HG03103 (cell line): Measurements from ENCODE around the gene RUFY4.

ENCODE experiments used
- ATAC-seq: cut with Tn5 transposase; IDR thresholded peaks from one replicate; pipeline ENCODE4 v1.9.1; 2021; ENCODE audit warnings: low read depth; ENCODE audit not compliant: unreplicated experiment

RUFY4 gene

DNA sequence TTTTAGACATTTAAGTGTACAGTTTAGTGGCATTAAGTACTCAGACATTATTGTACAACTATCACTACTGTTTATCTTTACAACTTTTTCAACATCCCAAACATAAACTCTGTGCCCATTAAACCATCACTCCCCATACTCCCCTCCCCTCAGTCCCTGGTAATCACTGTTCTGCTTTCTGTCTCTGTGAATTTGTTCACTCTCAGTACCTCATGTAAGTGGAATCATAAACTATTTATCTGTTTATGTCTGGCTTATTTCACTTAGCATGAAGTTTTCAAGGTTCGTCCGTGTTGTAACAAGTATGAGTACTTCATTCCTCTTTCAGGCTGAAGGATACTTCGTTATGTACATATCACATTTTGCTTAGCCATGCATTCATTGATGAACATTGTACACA lies 9.8 kb upstream of the RUFY4 start:
- no peak for ATAC-seq

DNA sequence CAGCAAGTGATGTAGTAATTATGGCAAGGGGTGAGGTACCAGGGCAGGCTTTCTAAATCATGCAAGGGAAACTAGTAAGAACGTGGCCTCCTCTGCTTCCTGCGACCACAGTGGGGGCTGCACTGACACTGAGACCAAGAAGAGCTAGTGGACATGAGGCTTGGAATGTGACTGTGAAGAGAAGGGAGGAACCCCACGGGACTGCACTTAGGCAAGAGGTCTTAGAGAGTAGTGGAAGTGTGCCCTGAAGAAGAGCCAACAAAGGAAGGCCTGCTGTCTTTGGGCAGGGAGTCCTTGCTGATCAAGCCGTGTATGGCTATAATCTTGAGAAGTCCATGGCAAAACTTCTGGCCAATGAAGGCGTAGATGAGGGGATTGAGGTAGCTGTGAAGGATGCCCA lies 8.9 kb upstream of the RUFY4 start:
- no peak for ATAC-seq

DNA sequence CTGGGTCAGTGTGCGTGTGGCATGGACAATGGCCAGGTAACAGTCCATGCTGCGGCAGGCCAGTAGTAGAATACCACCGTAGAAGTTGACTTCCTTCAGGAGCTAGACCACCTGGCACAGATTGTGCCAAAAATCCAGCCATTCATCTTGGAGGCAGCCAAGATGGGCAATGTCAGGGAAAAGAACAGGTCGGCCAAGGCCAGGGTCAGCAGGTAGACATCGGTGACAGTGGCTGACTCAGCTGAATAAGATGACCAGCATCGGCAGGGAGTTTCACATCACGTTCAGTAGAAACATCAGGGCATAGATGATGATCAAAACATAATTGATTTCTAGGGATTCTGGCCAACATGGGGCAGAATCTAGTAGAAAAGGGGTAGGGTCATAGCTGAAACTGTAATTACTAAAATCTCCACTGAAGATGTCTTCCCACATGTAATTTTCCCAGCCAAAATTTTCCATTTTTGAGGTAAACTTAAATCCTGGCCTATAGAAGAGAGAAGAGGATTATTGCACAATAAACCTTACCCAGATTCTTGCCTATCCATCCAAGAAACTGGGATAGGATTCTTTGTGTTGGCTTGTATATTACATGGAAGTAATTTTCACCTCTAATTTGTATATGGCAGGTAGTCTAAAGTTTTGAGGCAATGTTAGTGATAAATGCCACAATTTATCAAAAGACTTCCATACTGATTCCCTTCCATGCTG lies 7.9 kb upstream of the RUFY4 start:
- no peak for ATAC-seq

DNA sequence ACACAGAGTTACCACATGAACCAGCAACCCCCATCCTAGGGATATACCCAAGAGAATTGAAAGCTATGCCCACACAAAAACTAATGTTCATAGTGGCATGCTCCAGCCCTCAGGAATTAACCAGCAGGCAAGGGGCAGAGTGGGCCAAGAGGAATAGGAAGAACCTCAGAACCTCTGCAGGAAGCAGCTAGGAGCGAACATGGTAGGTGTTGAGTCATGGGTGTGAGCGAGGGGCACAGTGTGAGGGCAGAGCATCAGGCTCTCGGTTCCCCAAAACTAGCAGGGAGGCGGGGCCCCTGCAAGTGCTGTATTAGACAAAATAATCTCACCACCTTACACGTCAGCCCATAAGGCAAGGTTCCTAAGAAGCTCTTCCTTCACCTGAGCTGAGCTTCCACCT lies 5.6 kb upstream of the RUFY4 start:
- peak; percentile 72 for ATAC-seq

DNA sequence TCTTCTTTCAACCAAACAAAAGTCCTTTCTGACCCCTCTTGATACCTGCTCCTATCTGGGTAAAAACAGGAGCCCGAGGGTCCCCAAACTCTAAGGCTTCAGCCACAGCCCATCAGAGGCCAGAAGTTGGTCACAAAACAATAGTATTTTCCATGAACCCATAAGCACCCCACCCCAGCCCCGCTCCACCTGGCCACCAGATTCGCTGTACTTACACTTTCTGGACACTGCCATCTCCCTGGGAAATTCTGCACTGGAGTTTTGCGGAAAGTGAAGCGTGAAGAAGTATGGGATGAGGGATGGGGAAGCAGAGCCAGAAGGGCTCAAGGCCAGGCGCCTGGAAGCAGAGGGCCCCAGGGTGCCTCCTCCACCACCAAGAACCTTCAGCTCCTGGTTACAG lies 5.2 kb upstream of the RUFY4 start:
- peak; percentile 9 for ATAC-seq

DNA sequence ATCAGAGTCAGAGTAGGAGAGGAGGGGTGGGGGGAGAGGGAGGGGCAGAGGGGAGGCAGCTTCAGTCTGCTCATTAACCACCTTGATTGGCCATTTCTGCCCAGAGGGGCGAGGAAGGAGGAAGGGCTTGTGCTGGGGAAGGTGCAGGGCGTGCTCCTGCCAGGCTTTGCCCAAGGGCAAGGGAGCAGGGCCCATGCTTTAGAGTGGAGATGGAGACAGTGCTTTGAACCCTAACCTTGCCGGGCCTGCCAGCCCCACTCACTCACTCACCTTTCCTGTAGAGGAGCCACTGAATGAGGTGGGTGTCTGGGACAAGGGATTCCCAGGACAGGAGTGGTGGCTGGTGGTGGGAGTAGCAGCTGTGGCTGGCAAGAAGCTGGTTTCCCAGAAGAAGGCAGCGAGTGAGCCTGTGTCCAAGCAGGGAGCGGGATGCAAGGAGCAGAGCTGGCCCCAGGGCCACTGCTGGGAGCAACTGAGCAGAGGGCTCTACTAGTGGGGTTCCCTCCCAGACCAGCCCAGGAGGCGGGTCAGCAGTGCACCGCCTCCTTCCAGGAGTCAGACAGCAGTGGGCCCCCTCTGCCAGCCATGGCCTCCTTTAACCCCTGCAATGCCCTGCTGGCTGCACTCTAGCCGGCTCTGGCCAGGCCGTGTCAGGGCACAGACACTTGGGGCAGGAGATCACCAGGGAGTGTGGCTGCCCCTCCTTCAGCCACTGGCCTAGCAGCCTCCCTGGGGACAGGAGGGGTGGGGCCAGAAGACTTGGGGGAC lies 3.6 kb upstream of the RUFY4 start:
- ATAC-seq: no peak

DNA sequence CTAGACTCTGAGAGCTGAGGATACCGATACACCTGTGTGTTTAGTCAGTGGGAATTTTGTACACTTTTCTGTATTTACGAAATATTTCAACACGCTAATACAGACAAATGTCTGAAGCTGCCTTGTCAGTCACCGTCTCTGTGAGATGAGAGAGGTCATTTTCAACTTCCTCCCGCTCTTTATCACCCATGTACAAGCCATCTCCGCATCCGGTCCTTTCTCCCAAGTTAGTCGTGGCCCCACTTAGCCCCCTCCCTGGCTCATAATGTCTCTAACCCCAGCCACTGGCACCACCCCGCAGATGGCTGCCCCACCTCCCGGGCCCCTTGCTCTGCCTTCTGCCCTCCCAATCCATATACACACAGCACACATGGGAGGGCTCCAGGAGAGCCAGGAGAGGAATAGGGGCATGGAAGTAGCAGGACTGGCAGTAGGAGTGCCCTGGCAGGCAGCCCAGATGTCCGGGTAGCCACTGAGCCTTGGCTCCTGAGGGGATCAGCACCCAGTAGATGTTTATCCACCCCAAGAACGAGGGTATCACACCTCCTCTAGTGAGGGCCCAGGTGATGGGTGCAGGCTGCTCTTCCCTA lies 2.0 kb upstream of the RUFY4 start:
- no peak for ATAC-seq

DNA sequence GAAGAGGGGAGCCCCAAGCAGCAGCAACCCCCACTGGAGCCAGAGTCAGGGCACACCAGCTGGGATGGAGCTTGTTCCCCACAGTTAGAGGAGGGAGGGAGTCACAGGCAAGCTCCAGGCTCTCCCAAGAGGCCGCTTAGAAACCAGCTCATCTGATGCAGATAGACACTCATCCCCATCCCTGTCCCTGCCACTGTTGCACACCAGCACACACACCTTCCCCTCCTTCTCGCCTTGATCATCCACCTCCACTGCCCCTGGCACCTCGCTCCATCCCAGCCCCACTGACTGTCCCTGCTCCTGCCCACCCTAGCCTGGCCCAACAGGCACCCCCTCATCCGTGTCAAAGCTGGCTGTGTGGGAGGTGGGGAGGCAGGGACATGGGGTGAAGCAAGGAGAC lies 1.5 kb upstream of the RUFY4 start:
- no peak for ATAC-seq

DNA sequence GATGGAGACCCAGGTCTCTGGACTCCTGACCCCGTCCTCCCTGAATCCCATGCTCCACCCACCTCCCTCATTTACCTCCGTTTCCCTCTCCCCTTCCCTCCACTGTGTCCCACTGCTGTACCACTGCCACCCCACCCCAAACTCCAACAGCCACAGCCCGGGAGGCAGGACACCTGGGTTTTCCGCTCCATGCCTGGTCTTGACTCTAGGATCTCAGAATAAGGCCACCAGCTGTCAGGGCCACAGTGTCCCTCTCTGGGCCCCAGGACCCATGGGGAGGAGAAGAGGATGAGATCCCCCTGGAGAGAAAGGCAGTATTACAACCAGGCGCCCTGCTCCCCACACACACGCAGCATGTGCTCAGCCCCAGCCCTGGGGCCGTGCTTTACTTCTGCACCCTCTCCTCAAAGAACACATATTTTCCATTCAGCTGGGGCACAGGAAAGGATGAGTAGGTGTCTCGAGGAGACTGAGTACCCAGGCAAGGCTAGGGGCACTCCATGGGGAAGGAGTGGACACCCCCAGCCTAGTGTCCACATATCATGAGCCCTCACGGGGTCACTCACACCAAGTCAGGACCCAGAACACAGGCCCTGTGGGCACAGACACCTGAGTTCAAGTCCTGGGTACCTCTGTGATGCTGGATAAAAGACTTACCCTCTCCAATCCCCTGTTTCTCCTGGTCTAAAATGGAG lies 700 bp downstream of the RUFY4 start:
- ATAC-seq: no peak

DNA sequence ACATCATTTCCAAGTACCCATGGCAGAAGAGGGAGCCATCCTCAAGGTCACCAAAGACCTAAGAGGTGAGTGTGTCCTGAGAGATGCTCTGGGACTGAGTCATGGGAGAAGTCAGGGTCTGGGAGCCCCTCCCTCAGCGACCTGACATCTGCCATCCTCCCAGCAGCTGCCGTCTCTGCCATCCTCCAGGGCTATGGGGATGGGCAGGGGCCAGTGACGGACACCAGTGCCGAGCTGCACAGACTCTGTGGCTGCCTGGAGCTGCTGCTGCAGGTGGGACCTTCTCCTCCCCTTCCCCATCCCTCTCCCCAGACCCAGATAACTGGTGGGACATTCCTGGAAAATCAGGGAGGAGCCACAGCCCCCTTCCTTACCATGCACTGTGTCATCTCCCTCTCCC lies 1.5 kb downstream of the RUFY4 start:
- ATAC-seq: no peak

DNA sequence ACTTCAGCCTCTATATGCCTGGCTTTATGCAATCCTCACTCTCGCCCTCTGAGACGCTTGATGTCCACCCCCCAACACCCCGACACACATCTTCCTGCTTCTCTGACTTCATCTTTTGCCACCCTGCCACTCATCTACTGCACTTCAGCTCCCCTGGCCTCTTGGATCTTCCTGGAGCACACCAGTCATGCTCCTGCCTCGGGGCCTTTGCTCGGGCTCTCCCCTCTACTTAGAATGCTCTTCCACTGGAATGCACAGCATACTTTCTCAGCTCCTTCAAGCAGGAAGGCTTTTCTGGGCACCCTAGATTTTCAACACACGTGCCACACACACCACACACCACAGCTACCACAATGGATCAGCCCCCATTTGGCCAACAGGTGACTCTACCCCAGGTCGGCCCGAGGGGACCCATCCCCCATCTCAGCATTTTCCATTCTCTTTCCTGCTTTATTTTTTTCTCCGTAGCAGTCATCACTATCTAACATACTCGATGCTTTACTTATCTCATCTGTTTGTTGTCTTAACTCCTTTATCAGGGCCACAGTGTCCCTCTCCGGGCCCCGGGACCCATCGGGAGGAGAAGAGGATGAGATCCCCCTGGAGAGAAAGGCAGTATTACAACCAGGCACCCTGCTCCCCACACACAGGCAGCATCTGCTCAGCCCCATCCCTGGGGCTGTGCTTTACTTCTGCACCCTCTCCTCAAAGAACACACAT lies 2.3 kb downstream of the RUFY4 start:
- no peak for ATAC-seq

DNA sequence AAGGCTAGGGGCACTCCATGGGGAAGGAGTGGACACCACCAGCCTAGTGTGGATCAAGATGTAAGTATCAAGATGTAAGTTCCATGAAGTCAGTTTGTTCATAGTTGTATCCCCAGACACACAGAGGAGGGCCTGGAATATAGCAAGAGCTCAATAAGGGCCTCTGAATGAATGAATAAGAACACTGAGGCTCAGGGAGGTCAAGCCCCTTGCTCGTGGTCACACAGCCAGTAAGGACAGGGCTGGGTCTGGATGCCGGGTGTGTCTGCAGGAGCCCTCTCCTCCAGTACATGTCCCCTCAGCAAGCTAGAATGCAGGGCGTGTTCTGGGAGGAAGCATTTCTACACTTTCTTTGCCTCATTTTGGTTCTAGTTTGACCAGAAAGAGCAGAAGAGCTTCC lies 2.9 kb downstream of the RUFY4 start:
- no peak for ATAC-seq

DNA sequence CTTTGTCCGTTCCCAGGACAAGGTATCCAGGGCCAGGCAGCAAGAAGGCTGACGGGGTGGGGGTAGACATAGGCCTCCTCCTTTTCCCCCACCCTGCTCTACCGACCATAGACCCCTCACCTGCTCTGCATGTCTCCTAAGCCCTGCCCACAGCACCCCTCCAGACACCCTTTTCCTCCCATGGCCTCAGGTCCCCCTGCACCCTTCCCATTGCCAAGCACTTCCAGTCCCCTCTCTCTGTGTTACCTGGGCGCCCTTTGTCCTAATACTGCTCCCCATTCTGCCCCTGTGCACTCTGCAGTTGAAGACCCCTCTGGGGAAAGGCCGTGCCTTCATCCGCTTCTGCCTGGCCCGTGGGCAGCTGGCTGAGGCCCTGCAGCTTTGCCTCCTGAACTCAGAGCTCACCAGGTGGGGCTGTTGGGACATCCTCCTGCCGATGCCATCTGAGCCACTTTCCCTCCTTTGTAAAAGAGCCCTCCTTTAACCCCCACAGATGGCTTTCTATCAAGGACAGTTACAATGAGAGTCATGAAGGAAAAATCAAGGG lies 3.5 kb downstream of the RUFY4 start:
- ATAC-seq: no peak

DNA sequence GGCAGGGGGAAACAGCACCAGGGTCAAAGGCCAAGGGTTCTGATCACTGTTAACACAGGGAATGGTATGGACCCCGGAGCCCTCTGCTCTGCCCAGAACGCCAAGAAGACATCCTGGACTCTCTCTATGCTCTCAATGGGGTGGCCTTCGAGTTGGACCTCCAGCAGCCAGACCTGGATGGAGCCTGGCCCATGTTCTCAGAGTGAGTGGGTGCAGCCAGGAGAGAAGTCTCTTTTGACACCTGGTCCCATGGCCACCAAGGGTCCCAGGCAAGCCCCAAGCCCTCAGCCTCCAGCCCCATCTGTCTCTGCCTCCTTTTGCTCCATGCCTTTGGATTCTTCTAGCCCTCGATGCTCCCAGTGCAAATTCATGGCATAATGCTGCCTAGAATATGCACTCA lies 4.1 kb downstream of the RUFY4 start:
- no peak for ATAC-seq

DNA sequence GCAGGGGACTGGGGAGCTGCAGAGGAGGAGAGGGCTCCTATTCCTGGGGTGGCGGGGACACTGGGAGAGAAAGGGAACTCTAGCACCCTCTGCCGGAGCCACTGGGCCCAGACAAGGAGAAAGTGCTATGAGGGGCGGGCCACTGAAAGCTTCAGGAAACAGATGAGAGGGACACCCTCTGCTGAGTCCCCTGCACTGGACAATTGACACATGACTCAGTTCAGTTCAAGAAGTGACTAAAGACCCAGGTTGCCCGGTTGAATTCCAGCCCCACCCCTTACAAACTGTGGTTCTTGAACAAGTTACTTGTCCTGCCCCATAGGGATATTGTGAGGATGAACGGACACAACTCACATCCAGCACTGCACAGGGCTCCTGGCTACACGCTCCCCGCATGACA lies 5.0 kb downstream of the RUFY4 start:
- no peak for ATAC-seq

DNA sequence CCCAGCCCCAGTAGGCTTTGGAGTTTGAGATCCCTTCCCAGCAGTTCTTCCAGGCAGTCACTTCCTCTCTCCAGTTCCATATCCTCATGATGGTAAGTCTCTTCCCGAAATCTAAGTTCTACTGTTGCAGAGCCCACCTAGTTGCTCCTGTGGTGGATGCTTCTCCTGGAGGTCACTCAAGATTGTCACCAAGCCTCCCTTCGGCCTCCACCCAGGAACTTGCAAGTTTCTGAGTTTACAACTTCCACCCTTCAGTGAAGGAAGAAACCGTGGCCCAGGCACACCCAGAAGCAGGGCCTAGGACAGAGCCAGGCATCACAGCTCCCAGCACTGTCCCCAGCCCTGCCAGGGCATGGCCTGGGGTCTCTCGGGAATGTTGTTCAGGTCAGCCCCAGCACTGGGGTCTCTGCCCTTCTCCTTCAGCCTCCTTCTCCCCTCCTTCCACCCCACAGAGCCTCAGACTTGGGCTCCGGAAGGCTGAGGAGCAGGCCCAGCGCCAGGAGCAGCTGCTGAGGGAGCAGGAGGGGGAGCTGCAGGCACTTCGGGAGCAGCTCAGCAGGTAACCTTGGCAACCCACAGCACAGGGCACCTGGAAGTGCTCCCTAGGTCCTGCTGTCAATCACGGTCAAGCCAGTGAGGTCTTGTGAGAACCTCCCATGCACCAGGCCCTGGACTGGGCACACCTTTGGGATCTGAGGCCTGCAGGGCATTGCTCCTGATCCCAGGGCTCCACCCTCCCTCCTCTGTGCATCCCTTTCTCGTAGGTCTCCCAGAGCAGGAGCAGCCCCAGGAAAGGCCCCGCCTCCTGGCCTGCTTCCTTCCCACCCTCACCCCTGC lies 7.1 kb downstream of the RUFY4 start:
- no peak for ATAC-seq

DNA sequence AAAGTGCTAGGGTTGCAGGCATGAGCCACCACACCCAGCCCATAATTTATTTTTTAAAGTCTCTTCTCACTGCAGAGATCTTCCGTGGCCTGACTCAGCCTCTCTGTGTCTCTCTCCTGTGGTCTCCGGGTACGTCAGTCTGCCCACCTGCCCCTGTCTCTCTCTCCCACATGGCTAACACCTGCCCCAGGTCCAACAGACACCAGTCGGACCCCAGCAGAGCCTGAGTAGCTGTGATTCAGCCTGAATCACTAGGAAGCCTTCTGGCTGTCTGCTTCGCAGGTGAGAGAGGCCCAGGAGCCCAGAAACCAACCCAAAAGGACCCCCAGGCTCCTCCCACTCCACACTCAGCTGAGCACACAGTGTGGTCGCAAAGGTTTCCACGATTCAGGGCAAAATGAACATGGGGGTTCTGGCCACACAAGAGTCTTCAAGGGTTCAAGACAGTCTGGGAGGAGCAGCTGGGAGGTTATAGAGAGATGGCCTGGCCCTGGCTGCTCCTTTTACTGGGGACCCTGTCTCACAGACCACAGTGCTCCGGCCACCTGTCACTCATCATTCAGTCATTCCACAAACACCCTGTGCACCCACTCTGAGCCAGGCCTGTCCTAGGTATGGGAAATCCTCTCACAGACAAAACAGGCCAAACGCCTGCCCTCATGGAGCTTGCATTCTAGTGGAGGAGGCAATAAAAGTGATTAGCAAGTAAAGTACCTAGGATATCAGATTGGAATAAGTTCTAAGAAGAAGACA lies 8.6 kb downstream of the RUFY4 start:
- ATAC-seq: no peak

DNA sequence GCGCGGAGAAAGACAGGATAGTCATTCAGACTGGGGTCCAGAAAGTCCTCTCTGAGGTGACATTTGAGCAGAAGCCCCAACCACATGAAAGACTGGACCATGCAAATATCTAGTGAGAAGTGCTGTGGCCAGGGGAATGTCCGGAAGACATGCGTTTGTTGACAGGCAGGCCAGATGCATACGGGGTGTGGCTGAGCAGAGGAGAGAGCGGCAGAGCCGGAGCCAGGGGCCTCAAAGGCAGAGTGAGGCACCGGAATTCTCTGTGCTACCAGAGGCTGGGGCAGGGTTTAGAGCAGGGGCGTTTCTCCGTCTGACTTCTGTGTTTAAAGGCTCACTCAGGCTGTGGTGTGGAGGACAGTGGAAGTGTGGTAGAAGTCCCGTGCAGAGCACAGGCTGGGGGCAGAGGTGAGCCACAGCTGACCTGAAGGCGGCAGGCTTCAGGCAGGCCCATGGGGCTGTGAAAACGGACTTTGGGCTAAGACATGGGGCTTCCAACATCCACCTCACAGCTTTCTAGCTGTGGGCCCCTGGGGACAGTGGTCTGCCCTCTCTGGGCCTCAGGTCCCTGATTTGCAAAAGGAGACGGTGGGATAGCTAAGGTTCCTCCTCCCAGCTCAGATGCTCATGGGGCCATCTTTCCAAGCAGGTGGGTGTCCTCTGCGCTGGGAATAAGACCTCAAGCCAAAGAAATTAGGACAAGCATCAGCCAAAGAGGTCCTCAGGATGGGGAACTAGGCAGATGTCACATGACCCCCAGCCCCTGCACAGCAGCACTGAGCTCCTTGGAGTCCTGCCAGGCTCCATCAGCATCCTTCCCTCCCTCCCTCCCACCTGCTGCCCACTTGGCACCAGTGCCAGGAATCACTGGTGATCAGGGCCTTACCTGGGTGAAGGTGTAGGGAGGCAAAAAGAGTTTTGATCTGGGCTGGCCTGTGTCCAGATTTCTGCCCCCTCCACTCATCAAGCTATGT lies 11.2 kb downstream of the RUFY4 start:
- ATAC-seq: no peak
